HG02885 (cell line): ENCODE results near the gene TOB1.

Source experiments
- ATAC-seq: cut with Tn5 transposase; IDR thresholded peaks from one replicate; pipeline ENCODE4 v1.9.1; 2021; ENCODE audit warnings: mild to moderate bottlenecking; ENCODE audit not compliant: unreplicated experiment, poor library complexity

Gene TOB1, protein sequence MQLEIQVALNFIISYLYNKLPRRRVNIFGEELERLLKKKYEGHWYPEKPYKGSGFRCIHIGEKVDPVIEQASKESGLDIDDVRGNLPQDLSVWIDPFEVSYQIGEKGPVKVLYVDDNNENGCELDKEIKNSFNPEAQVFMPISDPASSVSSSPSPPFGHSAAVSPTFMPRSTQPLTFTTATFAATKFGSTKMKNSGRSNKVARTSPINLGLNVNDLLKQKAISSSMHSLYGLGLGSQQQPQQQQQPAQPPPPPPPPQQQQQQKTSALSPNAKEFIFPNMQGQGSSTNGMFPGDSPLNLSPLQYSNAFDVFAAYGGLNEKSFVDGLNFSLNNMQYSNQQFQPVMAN

DNA sequence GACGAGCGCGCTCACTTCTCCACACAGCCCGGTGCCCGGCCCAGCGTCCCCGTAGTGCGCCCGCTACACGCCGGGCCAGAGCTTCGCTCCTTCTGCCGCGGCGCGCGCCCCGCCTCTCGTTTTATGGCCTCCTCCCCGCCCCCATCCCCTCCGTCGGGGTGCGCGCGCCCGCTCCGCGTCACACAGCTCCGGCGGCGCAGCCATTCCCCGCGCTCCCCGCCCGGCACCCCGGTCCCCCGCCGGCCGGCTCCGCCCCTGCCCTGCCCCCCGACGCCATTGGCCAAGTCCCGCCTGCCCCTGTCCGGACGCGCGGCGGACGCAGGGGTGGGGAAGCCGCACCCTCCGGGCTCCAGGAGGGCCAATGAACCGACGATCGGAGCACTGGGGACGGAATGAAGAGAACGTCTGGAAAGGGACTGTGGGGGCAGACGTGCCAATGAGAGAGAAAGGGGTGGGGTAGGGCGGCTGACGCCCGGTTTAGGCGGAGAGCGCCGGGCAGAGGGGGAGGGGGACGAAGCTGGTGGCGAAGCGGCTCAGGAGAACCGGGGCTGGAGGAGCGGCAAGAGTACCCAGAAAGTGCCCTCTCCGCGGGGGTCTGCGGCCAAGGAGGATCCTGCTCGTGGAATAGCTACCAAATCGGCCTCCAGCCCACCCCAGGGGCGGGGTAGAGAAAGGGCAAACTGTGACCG is at the start of gene TOB1:
TOB1 (minus strand) TSS at position 94 of the 689 bp plus-strand sequence. CDS start 2,337 bp downstream, outside the sequence.
- ATAC-seq = peak; percentile 74

DNA sequence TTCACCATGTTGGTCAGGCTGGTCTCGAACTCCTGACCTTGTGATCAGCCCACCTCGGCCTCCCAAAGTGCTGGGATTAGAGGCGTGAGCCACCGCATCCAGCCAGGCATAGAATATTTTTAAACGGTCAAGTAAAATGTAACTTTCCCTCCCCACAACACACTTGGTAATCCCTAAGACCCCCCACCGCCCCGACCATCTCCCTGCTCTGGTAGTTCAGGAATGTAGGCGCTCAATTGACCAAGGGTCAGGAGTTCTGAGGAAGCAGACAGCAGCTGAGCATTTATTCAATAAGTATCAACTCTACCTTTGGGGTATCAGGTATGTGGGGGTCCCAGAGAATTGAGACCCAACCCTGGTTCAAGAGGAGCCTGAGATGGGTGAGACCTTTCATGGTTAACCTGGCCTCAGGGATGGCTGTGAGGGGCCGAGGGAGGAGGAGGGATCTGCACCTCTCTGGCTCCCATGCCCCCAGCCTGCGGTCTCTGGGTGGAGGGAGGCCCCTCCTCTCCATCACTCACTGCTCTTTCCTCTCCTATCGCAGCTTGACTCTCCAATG is 48.4 kb upstream of the TOB1 start:
- ATAC-seq = no peak

DNA sequence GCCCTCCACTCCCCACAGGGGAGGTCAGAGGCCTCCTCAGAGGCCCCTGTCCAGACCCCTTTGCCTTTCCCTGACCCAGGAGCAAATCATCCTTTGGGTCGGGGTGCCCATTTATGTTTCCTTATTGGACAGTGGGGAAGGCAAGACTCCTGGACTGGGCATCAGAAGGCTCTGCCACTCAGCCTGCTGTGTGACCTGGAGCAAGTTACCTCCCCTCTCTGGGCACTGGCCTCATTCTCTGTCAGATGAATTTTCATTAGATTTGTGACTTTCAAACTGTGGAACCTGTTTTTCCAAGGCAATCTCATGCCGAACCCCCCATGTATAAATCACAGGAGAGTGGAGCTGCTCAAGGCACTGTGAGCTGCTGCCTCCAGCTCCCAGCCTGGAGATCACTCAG is 47.0 kb upstream of the TOB1 start:
- no peak for ATAC-seq

DNA sequence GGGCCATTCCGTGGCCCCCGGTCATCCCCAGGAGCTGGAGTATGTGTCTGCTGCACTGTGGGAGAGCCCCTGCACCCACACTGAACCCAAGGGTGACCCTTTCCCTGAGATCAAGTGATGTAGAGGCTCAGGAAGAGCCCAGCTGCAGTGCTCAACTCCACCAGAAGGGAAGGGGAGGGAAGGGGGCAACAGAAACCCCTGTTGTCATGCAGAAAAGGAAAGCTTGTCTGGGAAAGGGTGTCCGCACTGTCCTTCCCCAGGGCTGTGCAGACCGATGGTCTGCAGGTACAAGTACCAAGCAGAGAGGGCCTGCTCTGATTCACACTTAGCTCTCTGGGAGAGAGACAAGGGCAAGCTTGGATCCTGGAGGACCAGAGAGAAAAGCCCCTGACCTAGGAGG is 45.7 kb upstream of the TOB1 start:
- no peak for ATAC-seq

DNA sequence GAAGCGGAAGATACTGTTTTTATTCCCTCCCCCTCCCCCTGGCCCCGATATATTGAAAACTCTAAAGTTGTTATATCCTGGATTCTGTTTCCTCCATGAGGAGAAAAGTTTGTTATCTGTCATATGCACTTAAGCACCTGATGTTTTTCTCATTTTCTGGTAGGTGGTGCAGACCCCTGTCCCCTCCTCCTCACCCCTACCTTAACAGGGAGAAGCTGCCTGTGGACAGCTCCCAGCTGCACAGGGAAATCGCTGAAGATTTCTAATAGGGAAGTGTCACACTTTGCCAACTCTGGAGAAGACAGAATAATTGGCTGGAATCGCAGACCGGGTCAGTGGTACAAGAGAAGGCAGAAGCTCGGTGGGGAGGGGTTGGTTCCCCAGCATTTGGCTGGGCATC is 45.3 kb upstream of the TOB1 start:
- ATAC-seq = no peak

DNA sequence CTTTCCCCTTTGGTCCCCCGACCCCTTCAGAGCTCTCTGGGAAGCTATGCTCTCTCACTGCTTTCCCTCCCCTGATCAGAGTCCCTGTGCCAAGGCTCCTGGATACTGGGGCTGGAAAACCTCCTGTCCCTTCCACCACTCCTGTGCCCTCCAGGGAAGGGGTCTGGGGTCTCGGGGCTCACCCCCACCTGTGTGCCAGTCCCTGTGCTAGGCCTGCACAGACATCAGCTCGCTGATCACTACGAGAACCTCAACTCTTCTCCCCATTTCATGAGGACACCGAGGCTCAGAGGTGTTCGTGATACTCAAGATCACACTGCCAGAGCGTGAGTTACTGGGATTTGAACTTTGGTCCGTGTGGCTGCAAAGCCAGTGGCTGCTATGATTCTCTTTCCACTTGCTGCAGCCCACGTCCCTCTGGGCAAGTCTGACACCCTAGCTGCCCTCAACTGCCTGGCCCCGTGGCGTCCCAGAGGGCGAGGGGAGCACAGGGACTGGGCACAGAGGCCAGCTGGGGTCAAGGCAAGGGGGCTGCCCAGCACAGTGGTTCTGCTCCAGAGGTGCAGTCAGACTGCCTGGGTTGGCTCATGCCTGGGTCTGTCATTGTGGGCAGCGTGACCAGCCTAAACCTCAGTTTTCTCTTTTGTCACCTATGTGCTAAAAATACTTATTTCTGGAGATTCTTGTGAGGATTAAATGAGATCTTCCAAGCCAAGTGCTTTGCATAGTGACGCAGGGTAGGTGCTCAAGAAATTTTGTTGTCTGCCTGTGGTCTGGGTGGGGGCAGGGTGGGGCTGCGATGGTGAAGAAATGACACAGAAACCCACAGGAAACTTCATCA is 43.8 kb upstream of the TOB1 start:
- no peak for ATAC-seq

DNA sequence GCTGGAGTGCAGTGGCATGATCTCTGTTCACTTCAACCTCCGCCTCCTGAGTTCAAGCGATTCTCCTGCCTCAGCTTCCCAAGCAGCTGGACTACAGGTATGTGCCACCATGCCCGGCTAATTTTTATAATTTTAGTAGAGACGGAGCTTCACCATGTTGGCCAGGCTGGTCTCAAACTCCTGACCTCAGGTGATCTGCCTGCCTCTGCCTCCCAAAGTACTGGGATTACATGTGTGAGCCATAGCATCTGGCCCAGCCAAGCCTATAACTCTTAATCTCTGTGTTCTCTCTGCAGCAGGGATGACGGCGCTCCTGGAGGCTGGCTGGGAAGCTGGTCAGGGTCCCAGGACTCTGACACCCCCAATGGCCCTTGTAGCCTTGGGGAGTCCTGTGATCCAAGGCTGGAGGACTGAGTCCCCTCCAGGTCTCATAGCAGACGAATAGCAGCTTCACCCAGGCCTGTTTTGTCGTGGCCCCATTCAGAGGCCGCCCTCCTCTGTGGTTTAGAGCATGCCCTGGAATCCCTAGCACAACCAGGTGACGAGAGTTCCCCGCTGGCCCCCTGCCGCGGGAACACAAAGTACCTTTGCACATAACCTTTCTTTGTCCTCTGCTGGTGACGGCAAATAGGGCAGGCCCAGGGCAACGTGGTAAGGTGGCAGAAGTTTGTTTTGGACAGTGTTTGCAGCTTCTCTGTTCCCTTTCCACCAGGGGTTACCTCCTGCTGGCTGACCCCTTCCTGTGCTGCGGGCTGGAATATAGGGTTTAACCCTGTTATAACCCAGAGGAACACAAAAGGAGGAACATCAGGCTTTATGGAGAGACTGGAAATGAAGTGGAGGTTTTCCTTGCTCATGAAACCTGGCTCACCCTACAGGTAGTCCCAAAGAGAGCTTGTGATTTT is 43.0 kb upstream of the TOB1 start:
- no peak for ATAC-seq

DNA sequence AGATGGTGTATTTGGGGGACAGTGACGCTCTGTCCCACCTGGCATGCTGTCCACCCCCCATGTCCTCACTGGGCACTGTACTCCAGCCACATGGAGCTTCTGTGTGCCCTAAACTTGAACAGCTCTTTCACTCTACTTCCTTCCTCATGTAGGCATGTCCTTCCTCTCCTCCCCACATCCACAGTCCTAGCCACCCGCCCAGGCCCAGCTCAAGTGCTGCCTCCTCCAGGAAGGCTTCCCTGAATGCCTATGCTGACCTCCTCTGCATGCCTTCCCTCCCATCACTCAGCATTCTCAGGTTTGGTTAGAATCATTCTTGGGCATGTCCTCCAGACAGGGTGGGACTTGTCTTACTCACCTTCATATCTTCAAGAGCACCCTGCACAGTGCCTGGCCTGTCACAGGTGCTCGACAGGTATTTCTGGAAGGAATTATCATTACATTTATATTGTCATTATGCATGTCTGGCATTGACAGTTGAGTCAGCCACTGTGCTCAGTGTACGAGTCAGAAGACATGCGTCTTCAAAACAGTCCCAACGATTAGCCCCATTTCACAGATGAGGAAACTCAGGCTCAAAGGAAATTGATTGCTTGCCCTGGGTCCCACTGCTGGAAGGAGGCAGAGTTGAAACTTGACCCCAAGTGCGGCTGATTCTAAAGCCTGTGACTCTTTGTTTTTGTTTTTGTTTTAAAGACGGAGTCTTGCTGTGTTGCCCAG is 42.1 kb upstream of the TOB1 start:
- ATAC-seq = no peak

DNA sequence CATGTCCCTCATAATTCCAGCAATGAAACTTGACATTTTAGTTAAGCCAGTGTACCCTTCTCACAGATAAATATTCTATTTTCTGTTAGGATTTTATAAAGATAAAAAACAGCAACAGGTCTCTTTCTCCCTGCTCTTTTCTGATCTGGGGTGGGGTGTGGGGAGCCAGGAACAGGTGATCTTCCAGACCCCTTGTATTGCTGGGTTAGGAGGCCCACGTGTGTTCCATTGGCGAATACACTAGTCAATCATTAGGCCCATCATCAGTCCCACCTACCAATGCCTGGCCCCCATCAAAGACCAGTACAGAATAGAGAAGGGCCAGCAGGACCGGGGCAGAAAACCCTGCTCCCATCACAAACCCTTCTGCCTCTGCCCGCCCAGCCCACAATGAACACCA is 40.3 kb upstream of the TOB1 start:
- ATAC-seq = no peak

DNA sequence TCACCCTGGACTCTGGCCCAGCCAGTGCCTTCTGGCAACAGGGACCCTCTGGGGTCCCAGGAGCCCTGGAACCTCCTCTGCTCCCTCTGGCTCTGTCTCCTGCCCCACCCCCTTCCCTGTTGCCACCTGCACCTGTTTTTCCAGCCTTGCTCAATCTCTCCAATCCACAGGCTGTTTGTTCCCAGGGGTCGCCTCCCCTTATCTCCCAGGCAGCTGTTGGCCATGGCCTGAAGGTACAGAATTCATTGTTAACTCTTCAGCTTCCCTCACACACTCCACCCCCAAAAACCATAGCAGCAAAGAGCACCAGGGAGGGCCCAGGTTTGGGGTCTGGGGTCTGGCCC is 39.3 kb upstream of the TOB1 start:
- no peak for ATAC-seq

DNA sequence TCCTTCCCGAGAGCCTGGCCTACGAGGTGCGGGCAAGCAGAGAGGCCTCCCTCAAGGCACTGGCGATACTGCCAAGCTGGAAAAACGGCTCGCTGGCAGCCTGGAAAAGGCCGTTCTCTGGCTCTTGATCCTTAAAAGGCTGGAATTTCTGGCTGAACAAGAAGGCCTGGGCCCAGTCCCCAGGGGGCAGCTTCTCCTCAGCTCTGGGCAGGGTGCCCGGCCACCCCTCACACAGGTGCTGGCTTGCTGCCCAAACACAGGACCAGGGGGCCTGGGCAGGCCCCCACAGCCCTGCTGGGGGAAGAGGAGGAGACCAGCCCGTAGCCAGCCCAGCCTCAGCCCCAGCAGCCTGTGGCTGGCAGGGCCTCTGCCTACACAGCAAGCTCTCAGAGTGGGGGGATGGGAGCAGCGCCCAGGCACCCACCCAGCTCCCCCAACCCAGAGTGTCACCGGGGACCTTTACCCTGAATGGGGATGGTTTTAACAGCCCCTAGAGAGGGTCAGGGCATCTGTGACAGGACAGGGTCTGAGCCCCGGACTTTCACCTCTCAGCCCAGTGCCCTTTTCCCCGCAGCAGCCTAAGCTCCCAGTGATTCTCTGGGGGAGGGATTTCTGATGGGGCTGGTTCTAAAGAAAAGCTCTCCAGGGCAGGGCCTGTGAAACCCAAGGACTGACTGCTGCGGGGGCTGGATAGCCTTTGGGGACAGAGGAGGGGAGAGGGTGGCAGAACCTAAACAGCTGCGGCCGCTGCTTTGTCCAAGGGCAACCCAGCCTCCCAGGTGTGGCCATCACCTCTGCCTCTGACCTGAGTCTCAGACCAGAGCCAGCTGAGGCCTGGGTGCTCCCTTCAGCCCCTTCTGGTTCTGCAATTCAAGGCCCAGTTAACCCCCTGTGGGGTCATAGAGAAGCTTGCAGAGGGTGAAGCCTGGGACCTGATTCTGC is 38.6 kb upstream of the TOB1 start:
- ATAC-seq = no peak

DNA sequence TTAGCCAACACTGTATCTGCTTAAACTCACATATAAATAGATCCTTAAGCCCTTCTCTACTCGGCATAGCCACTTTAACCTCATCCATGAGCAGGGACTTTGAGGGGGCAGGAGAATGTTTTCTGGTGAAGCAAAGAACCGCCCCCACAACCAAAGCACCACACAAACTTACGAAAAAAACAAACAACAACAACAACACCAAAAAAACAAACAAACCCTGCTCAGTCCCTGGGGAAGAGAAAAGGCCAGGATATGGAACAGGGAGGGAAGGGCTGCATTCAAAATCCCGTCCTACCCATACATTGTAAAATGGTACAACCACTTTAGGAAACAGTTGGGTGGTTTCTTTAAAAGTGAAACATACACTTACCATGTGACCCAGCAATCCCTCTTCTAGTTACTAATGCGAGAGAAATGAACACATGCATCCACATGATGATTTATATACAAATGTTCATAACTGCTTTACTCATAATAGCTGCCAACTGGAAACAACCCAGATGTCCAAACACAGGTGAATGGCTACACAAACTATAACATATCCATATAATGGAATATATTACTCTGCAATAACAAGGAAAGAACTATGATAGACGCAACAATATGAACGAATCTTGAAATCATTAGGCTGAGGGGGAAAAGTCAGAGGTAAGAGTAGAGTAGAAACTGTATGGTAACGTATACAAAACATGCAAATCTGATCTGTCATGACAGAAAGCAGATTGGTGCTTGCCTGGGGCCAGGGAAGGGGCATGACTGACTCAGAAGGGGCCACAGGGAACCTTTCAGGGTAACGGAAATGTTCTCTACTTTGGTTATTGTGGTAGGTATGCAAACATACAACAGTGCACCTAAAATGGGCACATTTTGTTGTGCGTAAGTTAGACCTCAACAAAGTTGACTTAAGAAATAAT is 37.7 kb upstream of the TOB1 start:
- ATAC-seq = no peak

DNA sequence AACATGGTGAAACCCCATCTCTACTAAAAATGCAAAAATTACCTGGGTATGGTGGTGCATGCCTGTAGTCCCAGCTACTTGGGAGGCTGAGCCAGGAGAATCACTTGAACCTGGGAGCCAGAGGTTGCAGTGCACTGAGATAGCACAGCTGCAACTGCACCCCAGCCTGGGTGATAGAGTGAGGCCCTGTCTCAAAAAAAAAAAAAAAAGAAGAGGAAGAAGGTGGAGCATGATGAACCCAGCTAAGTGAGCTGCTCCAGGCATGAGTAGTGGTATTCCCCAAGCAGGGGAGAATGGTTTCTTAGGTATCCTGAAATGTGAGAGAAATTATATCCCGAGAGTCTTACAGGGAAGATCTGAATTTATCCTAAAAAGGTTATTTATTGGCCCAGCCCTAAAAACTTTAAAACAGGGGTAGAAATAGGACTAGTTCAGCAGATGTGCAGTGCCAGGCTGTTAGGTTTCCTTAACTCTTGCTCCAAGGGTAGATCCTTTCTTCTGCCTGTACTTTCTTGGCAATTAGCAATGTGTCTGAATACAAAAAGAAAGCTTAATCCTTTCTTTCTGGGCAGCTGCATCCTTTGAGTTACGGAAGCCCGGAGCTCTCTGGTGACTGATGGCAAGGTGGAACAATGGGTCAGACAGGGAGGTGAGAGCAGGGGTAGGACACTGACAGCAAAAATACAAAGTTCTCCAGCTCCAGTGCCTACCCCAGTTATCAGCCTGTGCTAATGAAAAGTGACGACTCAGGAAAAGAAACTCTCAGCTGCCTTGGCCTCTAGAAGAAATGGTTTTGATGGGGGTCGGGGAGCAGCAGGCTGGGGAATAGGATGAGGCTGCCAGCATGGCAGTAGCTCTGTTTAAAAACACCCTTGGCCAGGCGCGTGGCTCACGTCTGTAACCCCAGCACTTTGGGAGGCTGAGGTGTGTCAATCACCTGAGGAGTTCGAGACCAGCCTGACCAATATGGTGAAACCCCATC is 36.5 kb upstream of the TOB1 start:
- no peak for ATAC-seq

DNA sequence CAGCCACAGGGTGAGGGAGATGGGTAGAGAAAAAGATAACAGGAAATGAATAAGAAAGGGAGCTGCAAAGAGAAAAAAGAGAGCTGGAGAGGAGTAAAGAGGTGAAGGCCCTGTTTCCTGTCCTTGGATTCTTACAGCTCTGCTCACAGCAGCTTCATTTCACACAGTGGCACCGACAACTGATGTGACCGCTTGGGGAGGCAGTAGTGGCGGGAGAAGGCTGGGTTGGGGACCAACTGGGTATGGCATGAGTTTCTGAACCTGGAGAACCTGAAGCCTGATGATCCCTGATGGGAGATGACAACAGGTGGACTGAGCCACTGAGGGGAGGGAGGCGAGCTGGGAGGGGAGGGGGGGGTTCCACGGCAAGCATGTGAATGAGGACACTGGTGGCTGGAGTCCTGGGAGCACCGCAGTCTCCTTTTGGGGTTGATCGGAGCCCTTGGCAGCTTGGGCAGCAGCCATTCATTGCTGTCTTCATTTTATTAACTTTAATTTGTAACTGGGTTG is 34.3 kb upstream of the TOB1 start:
- ATAC-seq = no peak

DNA sequence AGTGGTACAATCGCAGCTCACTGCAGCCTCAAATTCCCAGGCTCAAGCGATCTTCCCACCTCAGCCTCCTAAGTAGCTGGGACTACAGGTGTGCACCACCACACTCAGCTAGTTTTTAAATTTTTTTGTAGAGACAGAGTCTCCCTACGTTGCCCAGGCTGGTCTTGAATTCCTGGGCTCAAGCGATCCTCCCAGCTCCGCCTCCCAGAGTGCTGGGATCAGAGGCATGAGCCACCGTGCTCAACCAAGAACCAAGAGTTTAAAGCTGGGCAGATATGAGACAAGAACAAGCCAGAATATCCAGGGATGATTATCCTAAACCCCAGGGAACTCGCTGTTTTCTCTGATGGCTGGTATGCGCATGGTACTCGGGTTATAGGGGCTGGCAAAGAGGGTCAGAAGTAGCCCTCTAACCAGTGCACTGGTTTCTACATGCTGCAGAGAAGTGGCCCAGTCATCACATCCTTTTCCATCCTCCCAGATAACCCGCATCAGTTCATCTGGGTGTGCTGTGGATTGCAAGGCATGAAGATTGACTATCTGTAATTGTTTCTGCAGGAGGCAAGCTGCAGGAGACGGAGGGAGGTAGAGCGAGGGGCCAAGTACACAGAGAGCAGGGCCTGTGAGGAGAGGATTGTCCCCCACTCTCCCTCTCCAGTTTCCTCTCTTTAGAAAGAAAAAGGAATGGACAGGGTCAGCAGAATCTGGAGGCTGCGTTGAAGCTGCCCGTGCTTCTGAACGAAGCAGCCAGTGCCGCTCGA is 33.6 kb upstream of the TOB1 start:
- ATAC-seq = no peak
